DMS79 treated with DMSO at 0.1 percent for 48 hours (cell line): ENCODE measurements around the gene RPL32.
"Not testable (repeated sequence)": the region's sequence is repeated elsewhere in the genome, so short reads cannot be mapped to it uniquely, and the experiment has no call there.

ENCODE experiments used
- DNase-seq: peaks from one replicate; lab custom pipeline; 2025; lab: John Stamatoyannopoulos, UW

RPL32 gene

DNA sequence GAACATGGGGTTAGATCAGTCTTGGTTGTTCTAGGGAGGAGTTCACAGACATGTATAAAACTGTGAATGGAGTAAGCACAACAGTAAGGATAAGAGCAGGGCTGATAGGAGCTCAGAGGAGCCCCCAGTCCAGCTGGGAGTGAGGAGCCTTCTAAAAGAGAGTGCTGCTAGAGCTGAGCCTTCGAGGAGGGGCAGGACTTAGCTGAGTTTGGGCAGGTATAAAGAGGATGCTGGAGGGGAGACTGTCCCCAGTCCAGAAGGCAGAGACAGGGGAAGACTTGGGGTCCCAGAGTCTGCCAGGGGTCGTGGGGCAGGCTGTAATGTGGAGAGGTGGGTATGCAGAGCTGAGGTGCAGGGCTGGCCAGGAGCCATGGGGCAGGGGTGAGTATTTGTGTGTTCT is 32.8 kb downstream of the RPL32 start:
- no peak for DNase-seq

DNA sequence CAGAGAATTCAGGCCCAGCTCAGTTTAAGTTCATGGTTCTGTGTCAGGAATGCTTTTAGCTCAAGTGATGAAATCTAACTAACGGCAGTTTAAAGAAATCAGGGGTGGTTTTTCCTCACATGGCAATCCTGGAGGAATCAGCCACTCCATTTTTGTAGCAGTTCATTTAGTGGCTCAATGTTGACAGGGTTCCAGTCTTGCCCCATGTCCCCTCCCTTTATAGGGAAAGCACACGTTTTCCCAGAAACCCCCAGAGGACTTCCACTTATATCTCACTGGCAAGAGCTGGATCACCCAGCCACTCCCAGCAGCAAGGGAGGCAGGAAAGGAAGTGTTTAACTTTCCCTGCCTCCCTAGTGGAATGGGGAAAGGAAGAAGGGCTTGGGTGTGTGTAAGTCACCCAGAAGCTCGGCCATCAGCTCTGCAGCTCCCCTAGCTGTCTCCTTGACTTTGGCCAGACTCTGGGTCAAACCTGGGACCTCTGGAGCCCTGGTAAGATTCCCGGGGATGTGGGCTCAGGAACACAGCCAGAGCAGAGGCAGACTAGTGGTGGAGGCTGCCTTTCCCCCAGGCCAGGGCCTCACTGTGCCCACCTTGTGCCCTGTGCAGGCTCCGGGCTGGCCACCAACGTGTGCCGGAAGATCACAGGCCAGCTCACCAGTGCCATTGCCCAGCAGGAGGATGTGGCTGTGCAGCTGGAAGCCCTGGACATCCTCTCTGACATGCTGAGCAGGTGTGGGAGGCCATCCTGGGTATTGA is 33.6 kb downstream of the RPL32 start:
- DNase-seq, result no peak

GRCh38 chr3:12807066-12807465 is 34.3 kb downstream of the RPL32 start:
- no peak for DNase-seq

DNA sequence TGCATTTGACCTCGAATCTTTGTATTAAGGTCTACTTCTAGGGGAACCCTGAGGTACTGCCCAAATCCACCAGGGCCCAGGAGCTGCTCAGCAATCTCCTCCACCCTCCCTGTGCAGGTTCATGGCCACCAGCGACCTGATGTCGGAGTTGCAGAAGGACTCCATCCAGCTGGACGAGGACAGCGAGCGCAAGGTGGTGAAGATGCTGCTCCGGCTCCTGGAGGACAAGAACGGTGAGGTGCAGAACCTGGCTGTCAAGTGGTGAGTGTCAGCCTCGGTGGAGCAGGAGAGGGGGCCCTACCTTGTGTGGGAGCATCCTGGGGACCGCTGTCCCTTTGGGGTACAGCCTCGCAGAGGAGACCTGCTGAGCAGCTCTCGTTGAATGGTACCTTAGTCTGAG is 38.0 kb downstream of the RPL32 start:
- no peak for DNase-seq

DNA sequence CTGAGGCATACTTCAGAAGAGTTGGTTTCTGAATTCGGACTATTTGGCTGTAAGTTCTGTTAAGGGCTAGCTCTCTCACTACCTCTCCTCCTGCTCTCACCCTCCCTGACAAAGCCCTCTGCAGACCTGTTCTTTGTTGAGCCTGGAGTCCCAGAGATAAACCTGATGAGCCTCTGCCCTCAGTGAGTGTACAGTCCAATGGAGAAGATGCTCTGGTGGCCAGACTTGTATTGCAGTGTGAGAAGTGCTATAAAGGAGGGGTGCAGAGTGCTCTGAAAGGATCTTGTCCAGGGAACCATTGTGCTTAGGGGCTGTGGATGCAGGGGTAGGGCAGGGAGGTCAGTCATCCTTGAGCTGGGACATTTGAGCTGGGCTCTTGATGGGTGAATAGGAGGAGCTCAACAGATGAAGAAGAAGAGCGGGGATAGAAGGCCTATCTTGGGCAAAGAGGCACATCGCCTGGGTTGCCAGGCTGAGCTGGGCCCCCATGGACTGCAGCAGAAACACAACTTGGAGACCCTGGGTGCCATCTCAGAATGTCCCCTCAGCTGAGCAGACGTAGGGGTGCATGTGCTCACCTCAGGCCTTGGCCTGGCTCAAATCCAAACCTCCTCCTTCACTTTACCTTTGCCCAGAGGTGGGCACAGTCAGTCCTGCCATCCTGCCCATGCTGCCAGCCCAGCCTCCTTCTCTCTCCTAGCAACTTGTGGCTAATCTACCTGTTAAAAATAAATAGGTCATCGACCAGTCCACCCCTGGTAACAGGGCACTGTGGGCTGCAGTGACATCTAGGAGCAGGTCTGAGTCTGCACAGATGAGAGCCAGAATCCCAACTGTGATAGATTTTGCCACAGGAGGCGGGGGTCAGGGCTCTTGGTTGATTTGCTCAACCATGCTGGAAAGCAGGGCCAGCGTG is 41.6 kb downstream of the RPL32 start:
- DNase-seq, result no peak

DNA sequence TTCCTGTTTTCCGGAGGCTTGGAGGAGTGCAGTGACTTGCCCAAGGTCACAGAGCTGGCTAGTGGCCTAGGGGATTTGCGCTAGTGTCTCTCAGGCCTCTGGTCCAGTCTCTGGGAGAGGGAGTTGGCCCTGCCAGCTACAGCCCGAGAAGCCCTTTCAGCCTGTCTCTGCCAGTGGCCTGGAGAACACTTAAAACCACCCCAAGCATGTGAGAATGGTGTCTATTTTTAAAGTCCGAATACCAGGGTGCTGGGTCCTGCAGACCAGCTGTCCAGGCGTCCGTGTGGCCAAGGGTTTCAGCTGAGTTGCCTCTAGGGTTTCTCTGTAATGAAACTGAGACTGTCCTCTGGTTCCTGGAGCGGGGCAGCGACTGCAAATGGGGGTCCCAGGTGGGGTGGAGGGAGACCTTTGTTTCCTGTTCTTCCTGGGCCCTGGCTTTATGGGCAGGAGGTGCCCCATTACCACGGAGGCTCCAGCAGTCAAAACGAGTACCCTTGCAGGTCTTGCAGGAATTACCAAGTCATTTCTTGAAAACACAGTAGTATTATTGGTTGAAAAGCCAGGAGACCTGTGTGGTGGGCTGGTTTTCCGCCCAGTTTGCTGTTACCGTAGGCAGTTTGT is 42.7 kb downstream of the RPL32 start:
- DNase-seq, result no peak

DNA sequence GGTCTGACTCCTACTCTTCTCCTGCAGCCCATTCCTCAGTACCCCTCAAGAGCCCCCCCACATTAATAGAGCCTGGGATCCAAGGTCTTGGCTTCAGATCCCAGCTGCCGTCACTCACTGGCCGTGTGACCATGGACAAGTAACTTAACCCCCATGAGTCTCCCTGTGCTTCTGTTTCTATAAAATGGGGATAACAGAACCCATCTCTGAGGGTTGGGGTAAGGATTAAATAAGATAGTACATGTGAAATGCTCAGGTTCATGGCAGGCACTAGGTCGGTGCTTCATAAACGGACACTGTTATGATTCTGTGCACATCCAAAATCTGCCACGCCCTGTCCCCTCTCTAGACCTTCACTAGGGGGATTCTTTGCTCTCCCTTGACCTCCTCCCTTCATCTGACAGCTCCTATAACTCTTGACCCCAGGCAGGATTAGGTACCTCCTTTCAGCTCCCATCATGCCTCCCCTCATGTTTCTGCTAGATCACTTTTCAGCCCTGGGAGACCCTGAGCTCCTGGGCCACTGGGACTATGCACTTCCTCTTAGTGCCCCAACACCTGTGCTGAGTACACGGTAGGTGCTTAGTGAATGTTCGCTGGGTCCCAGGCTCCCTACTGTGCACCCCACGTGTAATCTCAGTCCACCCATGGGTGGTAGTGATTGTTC is 43.3 kb downstream of the RPL32 start:
- no peak for DNase-seq

GRCh38 chr3:12797124-12797891 is 44.1 kb downstream of the RPL32 start:
- no peak for DNase-seq

GRCh38 chr3:12796171-12797123 is 44.9 kb downstream of the RPL32 start, which contains the start of gene CAND2:
Gene CAND2 (plus strand): TSS chr3:12796680. CDS start chr3:12796721, 41 bp downstream.
- peak; percentile 7 for DNase-seq

- no peak for DNase-seq
These were observed 47.7 kb downstream of the RPL32 start for GRCh38 chr3:12793701-12794100.

DNA sequence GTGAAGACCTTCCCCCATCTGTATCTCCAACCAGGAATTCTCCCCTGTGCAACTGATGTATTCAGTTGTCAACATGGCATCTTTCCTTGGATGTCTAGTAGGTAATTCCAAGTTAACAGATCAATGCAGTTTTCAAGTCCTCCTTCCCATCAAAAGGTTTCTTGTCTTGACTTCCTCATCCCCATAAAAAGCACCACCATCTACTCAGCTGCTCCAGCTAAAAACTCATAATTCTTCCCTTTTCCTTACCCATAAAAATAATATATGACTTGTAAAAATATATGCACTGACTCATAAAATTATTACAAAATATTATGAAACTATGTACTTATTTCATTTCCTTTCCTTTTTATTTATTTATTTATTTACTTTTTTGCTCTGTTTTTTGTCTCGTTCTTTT is 49.9 kb downstream of the RPL32 start:
- no peak for DNase-seq

GRCh38 chr3:12787967-12788690 is 53.2 kb downstream of the RPL32 start:
- not testable (repeated sequence) for DNase-seq

DNA sequence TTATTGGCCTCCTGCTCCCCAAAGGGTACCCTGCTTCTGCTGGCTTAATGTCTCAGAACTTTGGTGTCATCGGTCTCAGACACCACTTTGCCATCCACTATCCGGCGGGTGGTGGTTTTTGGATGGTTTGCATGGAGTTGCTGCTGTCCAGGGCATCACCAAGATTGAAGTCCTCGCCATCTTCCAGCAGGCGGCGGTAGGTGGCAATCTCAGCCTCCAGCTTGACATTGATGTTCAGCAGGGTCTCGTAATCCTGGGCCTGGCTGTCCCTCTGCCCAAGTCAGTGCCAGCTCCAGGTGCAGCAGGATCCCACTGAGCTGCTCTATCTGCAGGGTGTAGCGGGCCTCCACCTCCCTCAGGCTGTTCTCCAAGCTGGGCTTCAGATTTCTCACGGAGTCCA is 54.0 kb downstream of the RPL32 start:
- DNase-seq, result not testable (repeated sequence)

- no peak for DNase-seq
These were observed 56.3 kb downstream of the RPL32 start for GRCh38 chr3:12785096-12785495.
